Measurements from ENCODE around the gene PNLIPRP2.

Gene PNLIPRP2

GRCh38 chr10:116687633-116688032, 66.9 kb downstream of the PNLIPRP2 start:
- Histone ChIP-seq H3K9ac (ENCODE audit: low read length) (no peak overlapping the region), H3K27ac (ENCODE audit: low read length) (no peak overlapping the region)

GRCh38 chr10:116688241-116688711, 67.5 kb downstream of the PNLIPRP2 start:
- no peak overlapping the region for H3K9ac ChIP-seq (ENCODE audit: low read length)
- H3K4me1 ChIP-seq (ENCODE audit: control insufficient read depth, low read depth, low read length): peaks cover 5% of the 10 kb centered on the region
- no peaks in the 10 kb centered on the region for H3K9me3 ChIP-seq (ENCODE audit: control insufficient read depth, low read depth, low read length)
- H3K36me3 ChIP-seq (ENCODE audit: control insufficient read depth, low read depth, low read length): no peaks in the 10 kb centered on the region
- no peak overlapping the region for H3K4me3 ChIP-seq (ENCODE audit: low read length)
- no peaks in the 10 kb centered on the region for H3K27me3 ChIP-seq (ENCODE audit: control insufficient read depth, insufficient read depth, low read length)
- no peak overlapping the region for H3K27ac ChIP-seq (ENCODE audit: low read length)

More at GRCh38 chr10:116687633-116688032, 66.9 kb downstream of the PNLIPRP2 start:
- Histone ChIP-seq H3K4me3 (ENCODE audit: low read length) (no peak overlapping the region), H3K9me3 (ENCODE audit: control insufficient read depth, low read depth, low read length) (no peaks in the 10 kb centered on the region), H3K27me3 (ENCODE audit: control insufficient read depth, insufficient read depth, low read length) (no peaks in the 10 kb centered on the region), H3K4me1 (ENCODE audit: control insufficient read depth, low read depth, low read length) (peaks cover 5% of the 10 kb centered on the region), H3K36me3 (ENCODE audit: control insufficient read depth, low read depth, low read length) (no peaks in the 10 kb centered on the region)

GRCh38 chr10:116688741-116689495, 68.2 kb downstream of the PNLIPRP2 start:
- H3K27me3 ChIP-seq (ENCODE audit: control insufficient read depth, insufficient read depth, low read length): no peaks in the 10 kb centered on the region
- H3K36me3 ChIP-seq (ENCODE audit: control insufficient read depth, low read depth, low read length): no peaks in the 10 kb centered on the region
- no peak overlapping the region for H3K27ac ChIP-seq (ENCODE audit: low read length)
- peaks cover 8% of the 10 kb centered on the region for H3K4me1 ChIP-seq (ENCODE audit: control insufficient read depth, low read depth, low read length)
- no peak overlapping the region for H3K4me3 ChIP-seq (ENCODE audit: low read length)
- H3K9me3 ChIP-seq (ENCODE audit: control insufficient read depth, low read depth, low read length): no peaks in the 10 kb centered on the region
- H3K9ac ChIP-seq (ENCODE audit: low read length): no peak overlapping the region

GRCh38 chr10:116689744-116690143, 69.0 kb downstream of the PNLIPRP2 start:
- peaks cover 15% of the 10 kb centered on the region for H3K4me1 ChIP-seq (ENCODE audit: control insufficient read depth, low read depth, low read length)
- no peaks in the 10 kb centered on the region for H3K9me3 ChIP-seq (ENCODE audit: control insufficient read depth, low read depth, low read length)
- no peak overlapping the region for H3K4me3 ChIP-seq (ENCODE audit: low read length)
- H3K36me3 ChIP-seq (ENCODE audit: control insufficient read depth, low read depth, low read length): no peaks in the 10 kb centered on the region
- H3K27ac ChIP-seq (ENCODE audit: low read length): no peak overlapping the region
- no peaks in the 10 kb centered on the region for H3K27me3 ChIP-seq (ENCODE audit: control insufficient read depth, insufficient read depth, low read length)
- no peak overlapping the region for H3K9ac ChIP-seq (ENCODE audit: low read length)

- no peaks in the 10 kb centered on the region for H3K9me3 ChIP-seq (ENCODE audit: control insufficient read depth, low read depth, low read length)
- H3K4me1 ChIP-seq (ENCODE audit: control insufficient read depth, low read depth, low read length): peaks cover 17% of the 10 kb centered on the region
- no peak overlapping the region for H3K9ac ChIP-seq (ENCODE audit: low read length)
- no peaks in the 10 kb centered on the region for H3K36me3 ChIP-seq (ENCODE audit: control insufficient read depth, low read depth, low read length)
- no peaks in the 10 kb centered on the region for H3K27me3 ChIP-seq (ENCODE audit: control insufficient read depth, insufficient read depth, low read length)
- H3K27ac ChIP-seq (ENCODE audit: low read length): no peak overlapping the region
- H3K4me3 ChIP-seq (ENCODE audit: low read length): peak overlapping the region; percentile 2
These were observed 69.9 kb downstream of the PNLIPRP2 start for GRCh38 chr10:116690356-116691322.

- Histone ChIP-seq H3K9ac (ENCODE audit: low read length) (no peak overlapping the region), H3K27ac (ENCODE audit: low read length) (no peak overlapping the region), H3K4me3 (ENCODE audit: low read length) (no peak overlapping the region), H3K9me3 (ENCODE audit: control insufficient read depth, low read depth, low read length) (no peaks in the 10 kb centered on the region), H3K4me1 (ENCODE audit: control insufficient read depth, low read depth, low read length) (peaks cover 17% of the 10 kb centered on the region), H3K27me3 (ENCODE audit: control insufficient read depth, insufficient read depth, low read length) (no peaks in the 10 kb centered on the region), H3K36me3 (ENCODE audit: control insufficient read depth, low read depth, low read length) (no peaks in the 10 kb centered on the region)
These were observed 70.9 kb downstream of the PNLIPRP2 start for GRCh38 chr10:116691635-116692034.

- Histone ChIP-seq H3K9ac (ENCODE audit: low read length) (no peak overlapping the region), H3K36me3 (ENCODE audit: control insufficient read depth, low read depth, low read length) (no peaks in the 10 kb centered on the region)
These were observed 71.5 kb downstream of the PNLIPRP2 start for GRCh38 chr10:116692225-116692624.

GRCh38 chr10:116694243-116694926, 73.6 kb downstream of the PNLIPRP2 start:
- H3K4me3 ChIP-seq (ENCODE audit: low read length): no peak overlapping the region
- H3K9me3 ChIP-seq (ENCODE audit: control insufficient read depth, low read depth, low read length): no peaks in the 10 kb centered on the region
- H3K27ac ChIP-seq (ENCODE audit: low read length): no peak overlapping the region
- no peaks in the 10 kb centered on the region for H3K27me3 ChIP-seq (ENCODE audit: control insufficient read depth, insufficient read depth, low read length)
- peaks cover 17% of the 10 kb centered on the region for H3K4me1 ChIP-seq (ENCODE audit: control insufficient read depth, low read depth, low read length)
- no peak overlapping the region for H3K9ac ChIP-seq (ENCODE audit: low read length)
- H3K36me3 ChIP-seq (ENCODE audit: control insufficient read depth, low read depth, low read length): no peaks in the 10 kb centered on the region

More at GRCh38 chr10:116692225-116692624, 71.5 kb downstream of the PNLIPRP2 start:
- no peaks in the 10 kb centered on the region for H3K9me3 ChIP-seq (ENCODE audit: control insufficient read depth, low read depth, low read length)
- H3K27me3 ChIP-seq (ENCODE audit: control insufficient read depth, insufficient read depth, low read length): no peaks in the 10 kb centered on the region
- no peak overlapping the region for H3K27ac ChIP-seq (ENCODE audit: low read length)
- peaks cover 17% of the 10 kb centered on the region for H3K4me1 ChIP-seq (ENCODE audit: control insufficient read depth, low read depth, low read length)
- H3K4me3 ChIP-seq (ENCODE audit: low read length): no peak overlapping the region

Measured in iPS-18a (cell line).